HG03378 (cell line): ENCODE results near the gene ATP6V1A.
"Not testable (repeated sequence)": the region's sequence is repeated elsewhere in the genome, so short reads cannot be mapped to it uniquely, and the experiment has no call there.

Experiments used
- ATAC-seq: cut with Tn5 transposase; IDR thresholded peaks from one replicate; pipeline ENCODE4 v1.9.1; 2021; ENCODE audit warnings: mild to moderate bottlenecking, moderate library complexity; ENCODE audit not compliant: unreplicated experiment

The ATP6V1A gene

GRCh38 chr3:113812854-113813253 lies 66.0 kb downstream of the ATP6V1A start:
- ATAC-seq = no peak

DNA sequence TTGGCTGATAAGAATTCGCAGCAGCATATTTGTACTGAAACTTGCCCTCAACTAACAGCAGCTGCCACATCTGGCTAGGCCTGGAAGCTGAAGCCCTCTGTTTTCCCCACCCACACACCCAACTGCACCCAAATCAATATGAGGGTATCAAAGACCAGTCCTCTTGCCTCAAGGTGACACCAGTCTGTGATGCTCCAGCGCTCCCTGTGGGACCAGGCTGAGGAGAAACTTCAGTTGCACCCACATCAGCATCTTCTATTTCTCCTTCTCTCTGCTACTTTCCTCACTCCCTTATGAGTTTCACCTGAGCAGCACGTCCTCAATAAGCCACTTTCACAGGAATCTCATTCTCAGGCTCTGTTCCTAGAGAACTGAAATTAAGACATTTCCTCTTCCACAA lies 73.0 kb downstream of the ATP6V1A start:
- ATAC-seq = no peak

DNA sequence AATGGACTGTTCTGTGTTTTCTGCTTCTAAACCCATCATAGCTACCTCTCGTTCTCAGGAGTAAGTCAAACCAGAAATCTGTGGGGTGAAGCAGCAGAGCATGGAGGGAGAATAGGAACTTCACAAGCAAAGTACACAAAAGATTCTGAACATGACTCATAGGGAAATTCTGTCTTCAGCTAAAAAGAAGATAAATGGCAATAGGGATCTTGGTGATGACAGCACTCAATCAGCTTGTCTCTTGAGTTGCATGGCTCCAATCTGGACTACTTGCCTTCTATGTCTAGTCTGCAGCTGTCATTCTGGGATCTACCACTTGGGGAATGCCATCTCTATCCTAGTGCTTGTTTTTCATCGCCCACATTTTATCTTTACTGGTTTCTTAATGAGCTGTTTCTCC lies 78.3 kb downstream of the ATP6V1A start:
- peak; percentile 87 for ATAC-seq

DNA sequence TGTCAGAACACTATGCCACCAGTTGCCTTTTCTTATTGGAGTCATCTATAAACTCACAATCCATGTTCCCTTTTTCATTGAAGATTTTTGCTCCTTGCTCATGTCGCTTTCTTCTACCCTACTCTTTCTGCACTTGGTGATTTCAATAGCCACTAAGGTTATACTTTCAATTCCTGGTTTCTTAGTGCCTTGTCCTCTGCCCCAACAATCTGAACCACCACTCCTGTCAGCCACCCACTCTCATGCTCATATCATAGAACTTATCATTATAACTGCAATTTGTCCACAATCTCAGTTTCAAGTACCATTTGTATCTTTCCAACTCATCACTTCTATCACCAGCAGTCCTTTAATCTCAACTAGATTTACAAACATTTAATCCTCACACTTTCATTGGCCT lies 81.8 kb downstream of the ATP6V1A start:
- ATAC-seq = no peak

DNA sequence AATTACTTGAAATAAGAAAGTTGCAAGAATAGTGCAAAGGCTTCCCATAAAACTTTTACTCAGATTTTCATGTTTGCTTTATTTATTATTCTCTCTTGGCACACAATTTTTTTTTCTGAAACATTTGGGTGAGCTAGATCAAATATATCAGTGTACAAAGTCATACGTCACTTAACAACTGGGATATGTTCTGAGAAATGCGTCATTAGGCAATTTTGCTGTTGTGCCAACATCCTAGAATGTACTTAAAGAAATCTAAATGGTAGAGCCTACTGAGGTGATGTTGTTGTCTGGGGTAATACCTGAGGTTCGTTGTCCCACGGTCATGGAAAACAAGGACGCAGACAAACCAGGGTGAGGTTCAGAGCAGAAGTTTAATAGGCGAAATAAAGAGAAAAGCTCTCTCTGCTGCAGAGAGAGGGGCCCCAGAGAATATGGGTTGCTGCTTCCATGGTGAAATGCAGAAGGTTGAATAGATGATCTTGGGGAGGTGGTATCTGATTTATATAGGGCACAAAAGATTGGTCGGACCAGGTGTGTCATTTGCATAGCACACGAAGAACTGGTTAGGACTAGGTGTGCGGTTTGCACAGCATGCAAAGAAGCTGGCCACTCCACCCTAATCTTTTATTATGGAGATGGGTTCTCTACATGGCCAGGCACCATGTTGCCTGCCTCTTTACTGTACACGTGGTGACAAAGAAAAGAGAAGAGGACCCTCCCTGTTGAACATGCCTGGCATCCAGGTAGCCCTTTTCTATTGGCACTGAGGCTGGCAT lies 82.9 kb downstream of the ATP6V1A start:
- no peak for ATAC-seq

- ATAC-seq = no peak
Measured at GRCh38 chr3:113831103-113831355, 84.2 kb downstream of the ATP6V1A start.

- peak; percentile 60 for ATAC-seq
Measured at GRCh38 chr3:113832477-113833164, 85.8 kb downstream of the ATP6V1A start.

GRCh38 chr3:113834983-113835382 lies 88.1 kb downstream of the ATP6V1A start:
- ATAC-seq = no peak

GRCh38 chr3:113838631-113839209 lies 91.9 kb downstream of the ATP6V1A start, which contains the start of gene GRAMD1C:
TSS of gene GRAMD1C (plus strand) at chr3:113838788. CDS start at chr3:113838910, 122 bp downstream.
- peak; percentile 83 for ATAC-seq

GRCh38 chr3:113839551-113839950 lies 92.7 kb downstream of the ATP6V1A start:
- ATAC-seq = no peak

GRCh38 chr3:113844622-113845222 lies 97.9 kb downstream of the ATP6V1A start:
- ATAC-seq = no peak

GRCh38 chr3:113847247-113847646 lies 100.4 kb downstream of the ATP6V1A start:
- ATAC-seq = no peak

DNA sequence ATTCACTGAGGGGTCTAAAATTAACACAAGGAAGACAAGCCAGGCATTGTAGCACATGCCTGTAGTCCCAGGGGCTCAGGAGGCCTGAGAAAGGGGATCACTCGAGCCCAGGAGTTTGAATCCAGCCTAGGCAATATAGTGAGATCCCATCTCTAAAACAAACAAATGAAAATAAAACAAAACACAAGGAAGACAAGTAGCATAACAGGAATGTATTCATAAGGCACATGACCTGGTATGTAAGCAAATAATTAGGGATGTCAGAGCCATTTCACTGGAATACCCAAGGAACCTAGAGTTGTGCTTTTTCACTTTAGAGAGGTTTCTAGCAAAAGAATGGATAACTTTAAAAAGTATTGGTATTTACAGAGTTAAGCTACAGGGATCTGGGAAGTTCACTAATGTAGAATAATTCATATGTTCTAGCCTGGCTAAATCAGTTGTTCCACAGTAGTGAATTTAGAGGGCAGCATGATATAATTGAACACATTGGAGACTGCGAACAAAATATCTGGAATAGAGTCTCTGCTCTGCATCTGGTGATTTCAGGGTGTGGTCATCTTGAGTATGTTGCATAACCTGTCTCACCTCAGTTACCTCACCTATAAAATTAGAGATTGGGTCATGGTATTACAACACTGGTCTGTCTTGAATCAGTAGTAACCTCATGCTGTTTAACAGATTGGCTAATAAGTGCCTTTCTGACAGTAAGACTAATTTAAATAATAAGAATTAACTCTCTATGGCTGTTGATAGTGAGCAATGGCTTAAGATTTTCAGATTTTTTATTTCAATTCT lies 101.0 kb downstream of the ATP6V1A start:
- no peak for ATAC-seq

GRCh38 chr3:113849071-113849470 lies 102.2 kb downstream of the ATP6V1A start:
- ATAC-seq = not testable (repeated sequence)

DNA sequence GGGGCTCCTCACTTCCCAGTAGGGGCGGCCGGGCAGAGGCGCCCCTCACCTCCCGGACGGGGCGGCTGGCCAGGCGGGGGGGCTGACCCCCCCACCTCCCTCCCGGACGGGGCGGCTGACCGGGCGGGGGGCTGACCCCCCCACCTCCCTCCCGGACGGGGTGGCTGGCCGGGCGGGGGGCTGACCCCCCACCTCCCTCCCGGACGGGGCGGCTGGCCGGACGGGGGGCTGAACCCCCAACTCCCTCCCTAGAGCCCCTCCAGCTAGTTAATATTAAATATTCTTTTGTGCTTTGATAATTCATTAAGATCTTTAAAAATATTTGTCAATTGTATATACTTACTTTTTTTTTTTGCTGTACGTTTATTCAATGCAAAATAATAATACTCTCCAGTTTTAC lies 103.0 kb downstream of the ATP6V1A start:
- ATAC-seq = not testable (repeated sequence)

DNA sequence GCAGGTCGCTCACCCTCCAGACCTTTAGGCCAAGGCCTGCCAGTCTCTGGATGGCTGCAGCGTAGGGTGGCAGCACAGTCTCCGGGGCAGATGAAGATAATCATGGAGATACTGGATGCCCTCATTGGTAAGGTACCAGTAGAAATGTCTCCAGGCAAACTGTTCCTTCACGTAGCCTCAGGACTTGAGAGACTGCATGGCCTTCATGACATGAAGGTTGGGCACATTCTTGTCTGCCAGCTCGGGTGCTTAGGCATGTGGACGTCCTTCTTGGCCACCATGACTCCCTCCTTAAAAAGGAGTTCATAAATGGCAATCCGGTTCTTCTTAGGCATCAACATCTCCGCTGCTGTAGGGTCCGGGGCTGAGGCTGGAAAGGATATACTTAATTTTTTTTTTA lies 103.6 kb downstream of the ATP6V1A start:
- not testable (repeated sequence) for ATAC-seq

- no peak for ATAC-seq
Measured at GRCh38 chr3:113852506-113852905, 105.7 kb downstream of the ATP6V1A start.
